DMS 273 (cell line): Measurements from ENCODE around the gene DSG2.

Experiments used
- DNase-seq: peaks from one replicate; lab custom pipeline; 2025; ENCODE audit not compliant: unreplicated experiment; lab: John Stamatoyannopoulos, UW

Gene DSG2

DNA sequence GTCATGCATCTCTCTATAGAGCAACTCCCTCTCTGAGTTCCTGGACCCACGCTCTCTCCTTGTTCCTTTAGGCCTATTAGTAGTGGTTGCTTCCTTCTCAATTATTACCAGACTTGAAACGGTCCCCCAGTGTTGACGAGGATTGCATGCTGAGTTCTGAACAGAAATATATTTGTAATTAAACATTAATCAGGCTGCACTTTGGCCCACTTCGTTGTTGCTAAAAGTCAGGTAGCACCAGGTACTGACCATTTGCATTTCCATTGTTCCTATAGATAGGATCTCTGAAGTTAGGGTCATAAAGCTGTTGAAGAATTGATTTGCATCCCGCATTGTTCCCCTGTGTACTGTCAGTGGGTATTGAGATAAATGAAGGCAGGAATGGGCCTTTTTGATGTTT lies 56.8 kb downstream of the DSG2 start:
- DNase-seq: no peak

DNA sequence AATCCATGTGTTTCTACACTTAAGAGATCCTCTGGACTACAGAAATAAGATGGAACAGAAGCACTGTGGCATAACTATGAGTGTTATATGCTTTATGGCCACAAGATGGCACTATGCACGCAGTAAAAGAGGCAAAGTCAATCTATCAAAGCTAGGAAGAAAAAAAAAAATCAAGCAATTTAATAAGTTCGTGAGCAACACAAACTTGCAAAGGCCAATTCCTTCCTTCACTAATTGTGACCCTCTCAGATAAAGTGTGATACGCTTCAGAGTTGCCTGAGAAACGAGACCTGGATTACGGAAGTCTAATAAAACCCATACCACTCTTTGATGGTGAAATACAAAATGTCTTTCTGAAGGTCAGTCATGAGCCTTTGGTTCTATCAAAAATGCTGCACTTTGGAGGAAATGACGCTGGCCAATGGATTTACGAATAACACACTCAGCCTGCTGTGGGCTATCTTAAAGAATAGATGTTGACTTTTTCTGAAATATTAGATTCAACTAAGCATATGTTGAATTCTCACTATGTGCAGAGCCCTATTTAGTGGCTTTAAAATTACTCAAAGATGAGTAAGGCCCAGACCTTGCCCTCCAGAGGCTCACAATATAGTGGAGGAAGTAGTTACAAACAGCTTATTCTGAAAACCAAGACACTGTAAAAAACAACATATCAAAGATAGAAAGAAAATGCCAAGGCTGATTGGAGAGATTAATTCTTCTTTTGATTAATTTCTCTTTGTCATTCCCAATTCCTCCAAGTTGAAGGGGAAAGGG lies 58.2 kb downstream of the DSG2 start:
- DNase-seq: peak; percentile 80

DNA sequence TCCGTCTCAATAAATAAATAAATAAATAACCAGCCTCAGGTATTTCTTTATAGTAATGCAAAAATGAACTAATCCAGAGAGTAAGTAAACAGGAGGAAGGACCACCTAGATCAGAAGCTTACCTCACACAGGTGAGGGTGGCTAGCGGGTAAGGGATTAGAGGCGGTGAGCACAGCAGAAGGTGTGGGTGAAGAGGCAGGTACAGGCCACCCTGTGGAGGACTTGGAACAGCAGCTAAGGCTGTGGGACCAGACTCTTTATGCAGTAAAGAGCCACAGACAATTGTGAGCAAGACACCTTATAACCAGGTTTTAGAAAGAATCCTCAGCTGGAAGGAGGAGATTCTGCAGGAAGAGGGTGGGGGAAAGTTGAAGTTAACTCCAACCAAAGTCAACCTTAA lies 59.5 kb downstream of the DSG2 start:
- DNase-seq: no peak

DNA sequence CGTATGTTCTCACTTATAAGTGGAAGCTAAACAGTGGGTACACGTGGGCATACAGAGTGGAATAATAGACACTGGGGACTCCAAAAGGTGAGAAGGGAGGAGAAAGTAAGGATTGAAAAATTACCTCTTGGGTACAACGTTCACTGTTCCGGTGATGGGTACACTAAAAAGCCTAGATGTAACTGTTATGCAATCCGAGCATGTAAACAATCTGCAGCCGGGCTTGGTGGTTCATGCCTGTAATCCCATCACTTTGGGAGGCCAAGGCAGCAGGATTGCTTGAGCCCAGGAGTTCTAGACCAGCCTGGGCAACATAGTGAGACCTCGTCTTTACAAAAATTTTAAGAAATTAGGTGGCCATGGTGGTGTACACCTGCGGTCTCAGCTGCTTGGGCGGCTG lies 60.6 kb downstream of the DSG2 start:
- no peak for DNase-seq

DNA sequence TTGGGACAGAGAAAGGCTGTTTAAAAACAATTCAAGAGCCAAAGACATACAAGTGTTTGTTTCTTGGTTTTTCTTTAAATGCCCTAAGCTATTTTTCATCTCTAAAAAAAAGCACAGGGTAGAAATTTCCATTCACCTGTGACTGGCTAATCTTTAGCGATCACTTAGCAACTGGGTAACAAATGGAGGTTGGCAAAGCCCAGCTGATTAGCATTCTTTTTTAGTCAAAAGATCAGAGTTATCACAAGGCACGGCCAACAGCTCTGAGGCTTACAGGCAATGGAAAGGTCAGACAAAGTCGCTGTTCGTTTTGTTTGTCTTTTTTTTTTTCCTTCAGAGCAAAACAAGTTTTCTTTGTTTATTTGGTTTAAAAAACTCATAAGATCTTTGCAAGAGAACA lies 64.7 kb downstream of the DSG2 start:
- no peak for DNase-seq

DNA sequence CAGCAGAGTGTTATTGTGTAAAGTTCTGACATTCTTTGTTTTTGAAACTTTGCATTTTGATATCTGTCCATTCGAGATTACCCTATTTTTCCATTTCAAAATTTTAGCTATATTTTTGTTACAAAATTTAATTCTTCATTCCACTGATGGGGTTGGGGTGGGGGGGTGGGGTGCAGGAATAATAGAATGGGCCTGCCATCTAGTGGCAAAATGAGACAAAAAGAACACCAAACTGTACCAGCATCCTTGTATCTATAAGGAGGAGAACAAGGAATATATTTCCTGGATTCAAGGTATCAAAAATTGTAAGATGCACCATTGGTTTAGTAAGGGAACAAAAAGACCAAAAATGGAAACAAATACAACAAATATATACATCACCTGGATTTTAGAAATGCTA lies 65.8 kb downstream of the DSG2 start:
- DNase-seq: peak; percentile 20

DNA sequence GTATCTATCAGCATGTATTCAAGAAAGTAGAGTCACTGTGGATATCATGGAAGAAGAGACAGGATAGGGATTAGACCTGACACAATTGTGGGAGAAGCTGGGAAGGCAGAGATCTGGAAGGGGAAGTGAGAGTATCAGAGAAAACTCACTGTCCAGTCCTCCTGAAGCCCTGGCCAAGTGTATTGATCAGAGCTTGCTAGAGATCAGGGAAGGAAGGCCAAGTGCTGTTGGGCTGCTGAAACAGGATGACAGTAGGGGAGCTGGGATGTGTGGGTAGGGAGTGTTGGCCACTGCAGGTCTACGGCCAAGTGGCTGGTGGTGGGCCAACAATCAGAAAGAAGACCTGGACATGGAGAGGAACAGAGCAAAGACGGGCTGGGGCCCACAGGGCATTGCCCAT lies 67.4 kb downstream of the DSG2 start:
- DNase-seq: no peak

DNA sequence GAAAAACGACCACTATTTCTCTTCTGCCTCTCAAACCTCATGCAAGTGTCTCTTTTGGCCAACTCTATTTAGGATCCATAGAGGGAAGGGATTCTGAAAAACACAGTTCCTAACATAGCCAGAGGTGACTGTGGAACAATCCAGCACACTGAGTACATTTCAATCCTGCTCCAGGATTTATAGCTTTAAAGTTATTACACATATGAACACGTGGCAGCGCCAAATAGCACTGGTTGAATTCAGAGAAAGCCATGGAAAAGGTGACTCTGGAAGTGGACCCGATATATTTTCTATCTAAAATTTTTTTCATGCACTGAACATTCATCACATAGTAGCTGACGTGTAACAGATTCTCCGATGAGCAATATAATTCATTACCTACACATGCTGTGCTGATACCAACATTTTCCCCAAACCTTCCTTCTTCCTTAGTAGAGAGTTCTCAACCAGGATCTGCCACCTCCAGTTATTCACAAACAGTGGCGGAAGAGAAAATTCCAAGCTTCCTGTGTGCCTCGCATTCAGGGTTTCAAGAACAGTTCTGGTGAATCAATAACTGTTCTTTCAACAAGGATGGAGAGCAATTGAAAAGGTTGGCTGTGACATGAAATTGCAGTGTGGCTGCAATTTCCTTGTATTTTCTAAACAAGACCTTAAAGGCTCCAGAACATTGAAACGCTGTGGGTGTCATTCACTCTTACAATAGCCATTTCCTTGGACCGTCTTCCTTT lies 68.0 kb downstream of the DSG2 start:
- no peak for DNase-seq

DNA sequence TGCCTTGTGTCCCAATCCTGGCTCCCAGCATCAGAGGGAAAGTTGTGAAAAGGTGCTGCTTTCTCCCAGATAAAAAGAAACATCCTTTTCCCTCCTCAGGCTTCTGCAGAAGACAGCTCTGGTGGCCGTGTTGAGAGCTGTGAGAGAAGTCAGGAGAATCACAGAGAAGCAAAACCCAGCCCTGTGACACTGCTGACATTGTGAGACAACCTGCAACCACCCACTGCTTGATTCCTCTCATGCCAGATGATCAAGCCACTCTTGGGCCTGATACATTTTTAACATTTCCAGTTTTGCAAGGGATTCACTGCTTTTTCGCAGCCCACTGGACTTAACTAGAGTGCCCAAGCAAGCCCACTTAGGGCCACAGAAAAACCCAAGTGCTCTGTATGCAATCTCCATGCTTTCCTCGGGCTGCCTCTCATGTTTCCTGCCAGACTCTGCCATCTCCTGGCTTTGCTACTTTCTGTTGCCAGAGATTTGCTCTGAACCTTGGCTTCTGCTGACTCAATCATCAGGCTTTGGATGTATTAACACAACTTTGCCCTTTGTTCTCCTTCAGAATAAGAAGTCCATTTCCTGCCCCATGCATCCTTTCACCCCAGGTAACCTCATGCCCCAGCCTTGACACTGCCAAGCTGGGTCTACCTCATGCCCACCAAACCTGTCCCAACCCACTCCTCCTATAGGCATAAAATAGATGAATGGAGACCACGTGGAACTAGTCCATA lies 68.8 kb downstream of the DSG2 start:
- no peak for DNase-seq

DNA sequence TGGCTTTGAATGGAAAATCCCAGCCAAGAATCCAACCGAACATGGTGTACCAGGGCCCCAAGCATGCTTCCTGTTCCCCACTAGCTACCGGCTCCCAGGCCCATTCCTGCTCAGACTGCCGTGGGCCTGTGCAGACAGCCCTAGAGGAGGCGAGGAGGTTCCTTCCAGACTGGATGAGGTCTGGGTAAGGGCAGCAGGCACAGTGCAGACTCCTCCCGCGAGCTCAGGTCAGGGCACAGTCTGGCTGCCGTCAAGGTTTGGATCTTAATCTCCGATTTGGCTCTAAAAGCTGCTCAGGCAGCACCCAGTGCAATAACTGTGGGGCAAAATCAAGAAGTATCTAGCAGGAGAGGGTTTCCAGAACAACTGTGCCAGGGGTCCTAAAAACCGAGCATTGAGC lies 74.4 kb downstream of the DSG2 start:
- DNase-seq: no peak

DNA sequence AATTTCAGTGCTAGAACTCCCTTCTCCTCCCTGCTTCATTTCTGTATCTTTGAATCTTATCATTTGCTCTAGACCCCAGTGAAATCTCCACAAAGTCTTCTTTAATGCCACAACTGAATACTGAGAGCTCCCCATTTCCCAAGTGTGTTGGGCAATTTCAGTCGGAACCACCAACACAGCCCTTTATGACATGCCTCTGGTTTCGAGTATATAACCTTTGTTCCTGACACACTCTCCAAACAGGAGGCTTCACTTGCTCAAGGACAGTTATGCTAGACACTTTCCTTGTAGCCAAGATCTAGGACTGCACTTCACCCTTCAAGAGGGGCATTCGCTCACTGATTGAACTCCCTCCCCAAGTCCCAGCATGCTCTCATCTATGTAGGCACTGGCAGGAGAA lies 75.1 kb downstream of the DSG2 start:
- no peak for DNase-seq

DNA sequence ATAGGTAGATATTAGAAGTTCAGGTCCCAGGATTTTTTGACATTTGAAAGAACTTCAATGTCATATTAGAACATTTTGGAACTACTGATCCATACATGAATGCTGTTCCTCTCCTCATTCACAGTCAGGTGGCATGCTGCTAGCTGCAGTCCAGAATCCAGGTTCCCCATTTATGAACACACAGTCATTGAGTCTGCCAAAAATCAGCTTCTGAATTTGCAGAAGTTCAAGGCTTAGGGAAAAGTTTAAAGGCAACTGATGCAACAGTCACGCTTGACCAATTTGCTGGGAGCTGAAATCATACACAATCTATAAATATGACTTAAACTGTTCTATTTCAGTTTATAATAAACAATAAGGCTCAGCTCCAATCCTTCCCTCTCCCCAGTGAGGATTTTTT lies 76.4 kb downstream of the DSG2 start:
- DNase-seq: no peak

DNA sequence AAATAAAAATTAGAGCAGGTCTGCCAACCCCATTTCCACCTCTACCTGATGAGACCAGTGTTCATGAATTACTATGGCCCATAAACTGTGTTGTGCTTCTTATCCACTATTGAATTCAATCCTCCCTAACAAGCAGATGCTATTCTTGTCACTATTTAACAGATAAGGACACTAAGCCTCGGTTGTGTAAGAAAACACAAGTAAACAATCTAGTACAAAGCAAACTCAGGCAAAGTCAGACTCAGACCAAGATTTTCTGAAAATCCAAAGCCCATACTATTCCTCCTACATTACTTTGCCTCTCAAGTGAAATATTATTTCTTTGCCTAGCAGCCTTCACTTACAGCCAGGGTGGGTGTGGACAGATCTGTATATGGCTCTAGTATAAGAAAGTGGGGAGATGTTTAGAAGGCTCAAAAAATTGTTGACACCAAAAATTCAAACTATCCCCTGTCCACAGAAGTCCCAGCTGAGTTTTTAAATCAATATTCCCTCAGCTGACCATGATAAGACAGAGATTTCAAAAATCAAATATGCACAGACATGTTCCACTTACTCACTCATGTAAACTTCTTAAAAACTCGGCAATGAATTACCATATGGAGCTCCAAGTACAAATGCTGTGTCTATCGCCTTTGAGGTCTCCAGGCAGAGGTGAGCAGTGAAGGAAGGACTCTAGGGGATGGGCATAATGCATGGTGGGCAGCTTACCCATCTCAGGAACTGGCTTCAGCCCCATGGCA lies 77.7 kb downstream of the DSG2 start:
- DNase-seq: no peak

DNA sequence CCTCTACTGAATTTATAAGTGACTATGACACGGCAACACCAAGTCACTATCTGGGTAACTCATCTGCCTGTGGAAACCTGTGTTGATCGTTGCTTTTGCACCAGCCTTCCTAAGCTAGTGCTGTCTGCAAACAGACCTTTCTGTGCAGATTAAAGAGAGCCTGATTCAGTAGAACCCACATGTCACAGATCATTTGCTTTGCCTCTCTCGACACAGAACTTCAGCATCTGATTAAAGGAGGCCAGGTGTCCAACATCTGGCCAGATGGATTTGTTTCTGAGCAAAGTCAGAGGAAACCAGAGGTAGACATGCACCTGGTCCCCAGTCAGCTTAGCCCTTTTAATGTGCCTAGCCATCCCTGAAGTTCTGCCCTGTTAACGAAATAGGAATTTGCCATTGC lies 78.7 kb downstream of the DSG2 start:
- no peak for DNase-seq

DNA sequence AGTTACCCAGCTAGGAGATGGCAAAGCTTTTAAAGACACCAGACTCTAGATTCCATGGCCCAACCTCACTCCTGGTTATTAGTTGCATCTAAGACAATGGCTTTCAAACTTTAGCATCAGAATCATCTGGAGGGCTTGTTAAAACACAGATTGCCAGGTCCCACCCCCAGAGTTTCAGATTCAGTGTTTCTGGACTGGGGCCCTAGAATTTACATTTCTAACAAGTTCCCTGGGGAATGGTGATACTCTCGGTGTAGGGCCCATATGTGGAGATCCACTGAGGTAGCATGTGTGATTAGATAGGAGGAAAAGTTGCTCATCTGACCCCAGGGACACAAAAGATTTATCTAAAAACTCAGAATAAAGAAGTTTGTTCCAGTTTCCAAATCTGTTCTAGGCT lies 79.2 kb downstream of the DSG2 start:
- DNase-seq: no peak

DNA sequence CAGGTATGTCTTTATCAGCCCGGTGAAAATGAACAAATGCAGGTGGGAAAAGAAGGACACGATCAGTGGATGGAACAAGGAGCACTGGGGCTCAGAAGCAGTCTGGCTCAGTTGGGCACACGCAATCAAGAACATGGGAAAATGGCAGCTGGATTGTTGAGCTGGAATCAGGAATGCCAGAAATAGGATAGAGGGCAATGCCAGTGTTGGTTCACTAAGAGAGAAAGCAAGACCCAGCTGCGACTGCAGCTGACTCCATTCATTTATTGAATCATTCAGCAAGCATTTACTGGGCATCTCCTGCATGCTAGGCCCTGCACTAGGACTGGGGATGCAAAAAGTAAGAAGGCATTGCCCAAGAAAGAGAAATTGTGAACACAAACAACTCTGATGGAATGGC lies 80.1 kb downstream of the DSG2 start:
- DNase-seq: no peak

DNA sequence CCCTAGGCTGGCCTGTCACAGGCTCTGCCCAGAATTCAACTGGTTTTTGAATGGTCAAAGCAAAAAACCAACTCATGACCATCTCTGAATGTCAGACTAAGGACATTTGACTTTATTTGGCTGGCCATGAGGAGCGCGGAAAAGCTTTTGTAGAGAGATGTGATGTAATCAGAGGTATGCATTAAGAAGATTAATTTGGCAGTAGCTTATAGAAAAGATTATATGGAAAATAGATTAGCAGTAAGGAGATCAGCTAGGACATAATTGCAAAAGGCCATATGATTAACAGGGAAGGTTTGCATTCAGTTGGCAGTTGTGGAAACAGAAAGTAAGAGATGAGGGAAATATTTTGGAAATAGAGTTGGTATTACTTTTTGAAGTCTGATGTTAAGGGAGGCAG lies 81.4 kb downstream of the DSG2 start:
- DNase-seq: no peak

DNA sequence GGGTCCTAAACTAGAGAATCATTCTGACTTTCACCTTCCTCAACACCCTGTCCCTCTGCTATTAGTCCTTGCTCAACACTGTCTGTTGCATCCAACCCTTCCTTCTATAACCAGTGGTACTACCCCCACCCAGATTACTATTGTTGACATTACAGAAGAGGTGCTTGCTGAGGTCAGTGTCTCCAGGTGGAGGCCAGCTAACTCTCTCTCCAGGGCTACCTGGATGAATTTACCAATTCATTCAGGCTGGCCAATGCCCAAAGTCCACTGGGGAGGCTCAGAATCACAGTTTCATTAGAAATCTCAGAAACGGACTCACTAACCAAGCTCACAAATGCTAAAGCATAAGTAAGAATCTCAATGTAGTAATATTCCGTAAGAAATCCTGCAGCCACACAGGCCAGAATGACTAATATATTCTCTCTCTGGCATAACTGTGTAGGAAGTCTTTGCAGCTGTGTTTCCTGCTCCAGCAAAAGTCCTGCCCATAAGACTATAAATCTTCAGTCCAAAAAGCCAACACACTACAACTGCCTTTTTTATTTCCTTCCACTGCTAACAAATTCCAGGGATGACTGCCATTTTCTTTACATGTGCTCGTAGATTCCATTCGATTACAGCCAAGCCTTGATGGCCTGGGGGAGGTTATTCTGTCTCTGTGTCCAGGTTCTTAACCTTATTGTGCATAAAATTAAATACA lies 83.7 kb downstream of the DSG2 start:
- no peak for DNase-seq

DNA sequence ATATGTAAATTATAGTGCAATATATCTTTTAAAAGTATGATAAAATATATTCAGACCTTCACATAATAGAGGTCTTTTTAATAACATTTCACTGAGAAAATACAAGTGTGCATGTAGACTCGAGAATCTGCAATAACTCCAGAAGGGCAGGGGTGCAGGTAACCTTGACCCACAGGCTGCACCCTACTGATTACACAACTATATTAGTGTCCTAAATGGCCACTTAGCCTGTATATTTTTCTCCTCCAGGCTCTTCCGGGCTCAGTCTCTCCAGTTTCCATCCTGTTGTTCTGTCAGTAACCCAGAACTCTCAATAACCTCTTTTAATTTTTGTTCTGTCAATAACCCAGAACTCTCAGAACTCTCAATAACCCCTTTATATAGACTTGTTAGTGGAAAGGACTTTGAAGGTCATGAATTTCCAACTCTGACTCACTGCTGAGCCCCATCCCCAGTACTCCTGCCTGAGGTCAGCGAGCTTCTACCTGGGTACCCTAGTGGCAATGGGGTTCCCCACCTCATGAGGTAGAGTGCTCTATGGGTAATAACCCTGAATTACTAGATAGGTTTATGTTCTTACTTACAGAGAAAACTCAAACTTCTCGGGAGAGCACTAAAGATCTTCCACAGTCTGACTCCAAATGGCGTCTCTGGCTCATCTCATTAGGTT lies 85.3 kb downstream of the DSG2 start:
- no peak for DNase-seq

DNA sequence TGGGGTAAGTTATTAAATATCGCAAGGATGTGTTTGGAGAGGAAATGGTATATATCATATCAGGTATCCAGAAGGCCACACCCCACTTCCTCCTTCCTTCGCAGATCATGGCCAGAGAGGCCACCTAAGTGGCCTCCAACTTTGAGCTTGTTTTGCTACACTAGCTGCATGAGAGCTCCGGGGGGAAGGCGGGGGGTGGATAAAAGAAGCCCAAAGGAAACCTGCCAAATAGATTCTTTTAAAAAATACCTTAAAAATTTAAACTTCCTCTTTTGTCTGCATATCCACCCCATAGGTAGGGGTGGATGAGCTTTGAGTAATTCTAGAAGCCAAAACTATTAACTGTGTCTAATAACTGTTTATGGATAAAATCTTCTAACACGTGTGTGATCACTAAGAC lies 88.0 kb downstream of the DSG2 start:
- DNase-seq: no peak
